Uterus (tissue), 4 donors: Measurements from ENCODE around the gene PDE1C. TPM values are rescaled to one million over a fixed set of nuclear protein-coding genes. Genes with fewer than 3 reads are reported as not detected.

Experiments used
- DNase-seq, 2 donors: peaks; one replicate each; pipeline ENCODE4 v3.0.0-alpha.2; 2019 to 2020
- H3K27ac ChIP-seq, 2 donors: fragments of 200-600 bp; sonication (generic); 1 replicate in 1 of 2; 2 replicates in 1 of 2; pipeline ENCODE4 v1.5.1; 2016 to 2018
- H3K27me3 ChIP-seq, 2 donors: fragments of 200-600 bp; sonication (generic); one replicate each; pipeline ENCODE4 v1.5.1; 2018 to 2019; ENCODE audit warnings: control low read depth in 1 of 2
- H3K36me3 ChIP-seq, 2 donors: fragments of 200-600 bp; sonication (generic); one replicate each; pipeline ENCODE4 v1.5.1; 2019; ENCODE audit warnings: control low read depth in 1 of 2
- H3K4me1 ChIP-seq, 2 donors: fragments of 200-600 bp; sonication (generic); one replicate each; pipeline ENCODE4 v1.5.1; 2018 to 2019; ENCODE audit warnings: control low read depth in 1 of 2
- H3K4me3 ChIP-seq, 2 donors: fragments of 200-600 bp; sonication (generic); 1 replicate in 1 of 2; 2 replicates in 1 of 2; pipeline ENCODE4 v1.5.1; 2018 to 2019; ENCODE audit warnings: mild to moderate bottlenecking in 1 of 2
- H3K9me3 ChIP-seq, 2 donors: fragments of 200-600 bp; sonication (generic); one replicate each; pipeline ENCODE4 v1.5.1; 2019; ENCODE audit warnings: control low read depth in 1 of 2
- POLR2A ChIP-seq, 2 donors: fragments of 450-650 bp; IDR thresholded peaks; one replicate each; pipeline ENCODE4 v1.6.1; 2016; ENCODE audit warnings: antibody characterized with exemption in 2 of 2, mild to moderate bottlenecking in 1 of 2, moderate library complexity in 1 of 2
- intact Hi-C: fragments of 100-400 bp; cut with DNase I; formaldehyde crosslinking; loops from one replicate; pipeline ENCODE4 v1.15.1; 2023; ENCODE audit warnings: low total_unique reads
- total RNA-seq, 4 donors: library from RNA; depleted of rRNA in 3 of 4; stranded (reverse); fragments of >200 nt in 3 of 4; gene quantifications; one replicate each; pipeline versions ENCODE4 v1.1.0 to v1.2.4, GENCODE V29; 2014 to 2023
- TF ChIP-seq, protein P1 (sequence below), 4 experiments: fragments of 200-600 bp in 2 of 4; fragments of 450-650 bp in 2 of 4; sonication (generic) in 2 of 4; IDR thresholded peaks; one replicate each; pipeline ENCODE4 v1.5.1; 2016 to 2019; ENCODE audit warnings: antibody characterized with exemption in 4 of 4, mild to moderate bottlenecking in 2 of 4, moderate library complexity in 1 of 4
- donor health status: DM: yes; HTN: yes; CAD: no.

The PDE1C gene
- total RNA-seq, 4 donors from 2014 or later: 5.9 to 26.4 (median 13.7) TPM

DNA sequence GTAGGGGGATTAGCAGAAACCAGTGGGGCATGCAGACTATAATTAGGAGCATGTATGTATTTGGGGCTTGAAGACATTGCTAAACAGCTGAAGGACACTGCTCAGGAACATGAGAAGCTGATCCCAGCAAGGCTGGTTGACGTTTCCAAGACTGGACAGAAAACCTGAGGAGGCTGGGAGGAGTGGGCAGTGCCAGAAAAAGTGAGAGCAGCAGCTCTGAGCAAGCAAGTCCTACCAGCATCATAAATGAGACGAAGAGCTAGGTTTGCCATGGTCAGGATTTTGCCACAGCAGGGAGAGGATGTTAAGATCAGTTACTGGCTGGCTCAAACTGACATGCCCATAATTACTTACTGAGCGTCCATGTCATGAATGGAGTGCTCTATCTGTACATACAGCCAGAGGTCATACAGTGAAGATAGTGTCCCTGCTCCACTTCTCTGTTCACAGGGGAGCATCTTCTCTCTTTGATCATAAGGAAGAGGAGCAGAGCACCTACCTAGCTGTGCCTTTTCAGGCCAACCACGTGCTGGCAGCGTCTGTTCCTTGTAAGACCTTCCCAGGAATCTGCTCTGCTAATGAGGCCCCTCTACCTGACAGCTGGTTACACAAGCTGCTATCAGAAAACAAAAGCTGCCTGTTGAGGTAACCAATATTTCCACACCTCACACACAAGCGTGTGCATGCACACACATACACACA, 44.7 kb downstream of the PDE1C start:
- intact Hi-C loops: no loop called here
- no peaks in the 10 kb centered on the region for H3K27me3 ChIP-seq
- H3K4me1 ChIP-seq: no peaks in the 10 kb centered on the region
- no peak overlapping the region for H3K27ac ChIP-seq
- no peak overlapping the region for H3K4me3 ChIP-seq
- DNase-seq: no peak
- no peak for TF ChIP-seq POLR2A (IDR thresholded peaks at IDR 0.05)
- TF ChIP-seq, protein P1, sequence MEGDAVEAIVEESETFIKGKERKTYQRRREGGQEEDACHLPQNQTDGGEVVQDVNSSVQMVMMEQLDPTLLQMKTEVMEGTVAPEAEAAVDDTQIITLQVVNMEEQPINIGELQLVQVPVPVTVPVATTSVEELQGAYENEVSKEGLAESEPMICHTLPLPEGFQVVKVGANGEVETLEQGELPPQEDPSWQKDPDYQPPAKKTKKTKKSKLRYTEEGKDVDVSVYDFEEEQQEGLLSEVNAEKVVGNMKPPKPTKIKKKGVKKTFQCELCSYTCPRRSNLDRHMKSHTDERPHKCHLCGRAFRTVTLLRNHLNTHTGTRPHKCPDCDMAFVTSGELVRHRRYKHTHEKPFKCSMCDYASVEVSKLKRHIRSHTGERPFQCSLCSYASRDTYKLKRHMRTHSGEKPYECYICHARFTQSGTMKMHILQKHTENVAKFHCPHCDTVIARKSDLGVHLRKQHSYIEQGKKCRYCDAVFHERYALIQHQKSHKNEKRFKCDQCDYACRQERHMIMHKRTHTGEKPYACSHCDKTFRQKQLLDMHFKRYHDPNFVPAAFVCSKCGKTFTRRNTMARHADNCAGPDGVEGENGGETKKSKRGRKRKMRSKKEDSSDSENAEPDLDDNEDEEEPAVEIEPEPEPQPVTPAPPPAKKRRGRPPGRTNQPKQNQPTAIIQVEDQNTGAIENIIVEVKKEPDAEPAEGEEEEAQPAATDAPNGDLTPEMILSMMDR (IDR thresholded peaks at IDR 0.05): no peak
- no peaks in the 10 kb centered on the region for H3K36me3 ChIP-seq
- no peaks in the 10 kb centered on the region for H3K9me3 ChIP-seq

GRCh38 chr7:32023376-32023775, 46.8 kb downstream of the PDE1C start:
- no peak overlapping the region for H3K27ac ChIP-seq
- H3K4me1 ChIP-seq: no peaks in the 10 kb centered on the region
- H3K4me3 ChIP-seq: no peak overlapping the region
- no peaks in the 10 kb centered on the region for H3K36me3 ChIP-seq
- H3K9me3 ChIP-seq: no peaks in the 10 kb centered on the region
- H3K27me3 ChIP-seq: no peaks in the 10 kb centered on the region
- no peak for TF ChIP-seq POLR2A (IDR thresholded peaks at IDR 0.05)
- TF ChIP-seq, protein P1 (IDR thresholded peaks at IDR 0.05): no peak
- intact Hi-C loops: no loop called here
- DNase-seq: no peak

DNA sequence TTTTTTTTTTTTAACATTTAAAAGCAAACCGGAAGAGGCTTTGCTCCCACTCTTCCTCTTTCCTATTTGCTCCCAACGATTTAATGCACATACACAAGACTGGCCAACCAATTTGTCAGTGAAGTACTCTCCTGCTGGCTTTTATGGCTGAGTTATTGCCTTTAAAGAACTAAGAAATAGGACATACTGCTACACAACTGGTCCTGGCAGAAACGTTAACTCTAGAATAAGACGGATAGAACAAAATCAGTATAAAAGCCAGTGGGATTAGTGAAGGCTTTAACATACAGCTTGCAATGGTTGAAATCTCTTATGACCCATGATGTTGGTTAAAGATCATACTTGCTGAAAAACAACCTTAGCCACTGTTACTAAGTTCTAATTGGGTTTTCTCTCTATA, 47.2 kb downstream of the PDE1C start:
- Histone ChIP-seq H3K36me3 (no peaks in the 10 kb centered on the region), H3K4me1 (no peaks in the 10 kb centered on the region), H3K27me3 (no peaks in the 10 kb centered on the region), H3K9me3 (no peaks in the 10 kb centered on the region), H3K27ac (no peak overlapping the region), H3K4me3 (no peak overlapping the region)
- no peak for DNase-seq
- intact Hi-C loops: no loop called here
- no peak for TF ChIP-seq POLR2A (IDR thresholded peaks at IDR 0.05)
- TF ChIP-seq, protein P1 (IDR thresholded peaks at IDR 0.05): no peak

GRCh38 chr7:32020551-32021159, 49.6 kb downstream of the PDE1C start:
- DNase-seq: no peak
- no peak for TF ChIP-seq POLR2A (IDR thresholded peaks at IDR 0.05)
- TF ChIP-seq, protein P1 (IDR thresholded peaks at IDR 0.05): no peak
- Histone ChIP-seq H3K27me3 (no peaks in the 10 kb centered on the region), H3K4me1 (no peaks in the 10 kb centered on the region), H3K4me3 (no peak overlapping the region), H3K36me3 (no peaks in the 10 kb centered on the region), H3K9me3 (no peaks in the 10 kb centered on the region), H3K27ac (no peak overlapping the region)
- intact Hi-C loops: no loop called here

GRCh38 chr7:32018845-32019578, 51.2 kb downstream of the PDE1C start:
- no peaks in the 10 kb centered on the region for H3K36me3 ChIP-seq
- H3K9me3 ChIP-seq: no peaks in the 10 kb centered on the region
- intact Hi-C loops: no loop called here

More at GRCh38 chr7:32018845-32019578, 51.2 kb downstream of the PDE1C start:
- H3K27me3 ChIP-seq: no peaks in the 10 kb centered on the region
- no peak for DNase-seq
- no peak overlapping the region for H3K4me3 ChIP-seq
- no peaks in the 10 kb centered on the region for H3K4me1 ChIP-seq
- TF ChIP-seq, protein P1 (IDR thresholded peaks at IDR 0.05): no peak
- no peak for TF ChIP-seq POLR2A (IDR thresholded peaks at IDR 0.05)
- no peak overlapping the region for H3K27ac ChIP-seq
